GM21528 (cell line): ENCODE measurements around the gene BRD1.

Source experiments
- ATAC-seq: cut with Tn5 transposase; IDR thresholded peaks from one replicate; pipeline ENCODE4 v1.9.1; 2021; ENCODE audit warnings: mild to moderate bottlenecking, moderate library complexity; ENCODE audit not compliant: unreplicated experiment, low FRiP score

The BRD1 gene

GRCh38 chr22:49735901-49736421, 91.7 kb downstream of the BRD1 start:
- no peak for ATAC-seq

- no peak for ATAC-seq
These were observed 92.2 kb downstream of the BRD1 start for GRCh38 chr22:49735411-49735900.

- no peak for ATAC-seq
These were observed 92.8 kb downstream of the BRD1 start for GRCh38 chr22:49734882-49735281.

- ATAC-seq: no peak
These were observed 93.3 kb downstream of the BRD1 start for GRCh38 chr22:49734390-49734789.

GRCh38 chr22:49733631-49734030, 94.0 kb downstream of the BRD1 start:
- no peak for ATAC-seq

- ATAC-seq: no peak
These were observed 97.0 kb downstream of the BRD1 start for GRCh38 chr22:49730656-49731055.

GRCh38 chr22:49728570-49729271, 99.0 kb downstream of the BRD1 start:
- no peak for ATAC-seq

GRCh38 chr22:49727881-49728569, 99.6 kb downstream of the BRD1 start:
- no peak for ATAC-seq

GRCh38 chr22:49727191-49727880, 100.3 kb downstream of the BRD1 start:
- no peak for ATAC-seq

GRCh38 chr22:49726701-49727101, 101.0 kb downstream of the BRD1 start:
- ATAC-seq: no peak

GRCh38 chr22:49726022-49726681, 101.5 kb downstream of the BRD1 start:
- no peak for ATAC-seq

GRCh38 chr22:49725516-49725915, 102.2 kb downstream of the BRD1 start:
- ATAC-seq: no peak

- no peak for ATAC-seq
These were observed 102.7 kb downstream of the BRD1 start for GRCh38 chr22:49724893-49725489.

GRCh38 chr22:49724030-49724892, 103.4 kb downstream of the BRD1 start:
- ATAC-seq: no peak

- ATAC-seq: no peak
These were observed 104.1 kb downstream of the BRD1 start for GRCh38 chr22:49723478-49724029.
